ENCODE data around the gene IFT81.
A peak's percentile ranks its signal among the peaks of the same experiment; 100 is the strongest.
"Not testable (repeated sequence)": the region's sequence is repeated elsewhere in the genome, so short reads cannot be mapped to it uniquely, and the experiment has no call there.

IFT81 gene

GRCh38 chr12:110203546-110203945 is 79.4 kb downstream of the IFT81 start:
- no peak for DNase-seq (ENCODE audit: low read depth, low spot score)

- DNase-seq (ENCODE audit: low read depth, low spot score): no peak
These were observed 81.8 kb downstream of the IFT81 start for GRCh38 chr12:110205931-110206330.

GRCh38 chr12:110211639-110212536 is 87.7 kb downstream of the IFT81 start:
- peak; percentile 6 for DNase-seq (ENCODE audit: low read depth, low spot score)

- DNase-seq (ENCODE audit: low read depth, low spot score): no peak
These were observed 94.0 kb downstream of the IFT81 start for GRCh38 chr12:110217996-110218674.

- DNase-seq (ENCODE audit: low read depth, low spot score): no peak
These were observed 97.9 kb downstream of the IFT81 start for GRCh38 chr12:110222027-110222426.

GRCh38 chr12:110222433-110222832 is 98.3 kb downstream of the IFT81 start:
- no peak for DNase-seq (ENCODE audit: low read depth, low spot score)

- peak; percentile 10 for DNase-seq (ENCODE audit: low read depth, low spot score)
These were observed 99.7 kb downstream of the IFT81 start for GRCh38 chr12:110223777-110224378.

- DNase-seq (ENCODE audit: low read depth, low spot score): peak; percentile 83
These were observed 100.5 kb downstream of the IFT81 start for GRCh38 chr12:110224379-110225304.

GRCh38 chr12:110227138-110227537 is 103.0 kb downstream of the IFT81 start:
- DNase-seq (ENCODE audit: low read depth, low spot score): no peak

GRCh38 chr12:110228348-110228747 is 104.2 kb downstream of the IFT81 start:
- not testable (repeated sequence) for DNase-seq (ENCODE audit: low read depth, low spot score)

- DNase-seq (ENCODE audit: low read depth, low spot score): no peak
These were observed 104.6 kb downstream of the IFT81 start for GRCh38 chr12:110228756-110229155.

GRCh38 chr12:110229409-110229808 is 105.3 kb downstream of the IFT81 start:
- DNase-seq (ENCODE audit: low read depth, low spot score): no peak

GRCh38 chr12:110230655-110231054 is 106.5 kb downstream of the IFT81 start:
- DNase-seq (ENCODE audit: low read depth, low spot score): no peak

GRCh38 chr12:110233212-110233903 is 109.2 kb downstream of the IFT81 start:
- no peak for DNase-seq (ENCODE audit: low read depth, low spot score)

- no peak for DNase-seq (ENCODE audit: low read depth, low spot score)
These were observed 110.2 kb downstream of the IFT81 start for GRCh38 chr12:110234331-110234751.

GRCh38 chr12:110234755-110235154 is 110.6 kb downstream of the IFT81 start:
- DNase-seq (ENCODE audit: low read depth, low spot score): no peak

GRCh38 chr12:110235383-110235782 is 111.2 kb downstream of the IFT81 start:
- DNase-seq (ENCODE audit: low read depth, low spot score): no peak

GRCh38 chr12:110243227-110243626 is 119.1 kb downstream of the IFT81 start:
- DNase-seq (ENCODE audit: low read depth, low spot score): no peak

- DNase-seq (ENCODE audit: low read depth, low spot score): no peak
These were observed 120.2 kb downstream of the IFT81 start for GRCh38 chr12:110244372-110244771.

GRCh38 chr12:110244829-110245228 is 120.7 kb downstream of the IFT81 start:
- DNase-seq (ENCODE audit: low read depth, low spot score): no peak

- DNase-seq (ENCODE audit: low read depth, low spot score): no peak
These were observed 121.2 kb downstream of the IFT81 start for GRCh38 chr12:110245369-110245772.
